Keratinocyte (primary cell): ENCODE results near the gene RASGEF1C.

Experiments used
- CTCF ChIP-seq, 3 experiments: IDR thresholded peaks in 1 of 3; conservative IDR thresholded peaks in 1 of 3; optimal IDR thresholded peaks in 1 of 3; 2 replicates in 2 of 3; 3 replicates in 1 of 3; pipeline versions ENCODE3 to v1.5.1; 2011; ENCODE audit warnings: low read length in 3 of 3, mild to moderate bottlenecking in 3 of 3, moderate library complexity in 2 of 3, control low read depth in 1 of 3, inconsistent platforms in 1 of 3; ENCODE audit not compliant: insufficient read depth in 2 of 3; ENCODE audit errors: extremely low read depth in 1 of 3
- EZH2 ChIP-seq: IDR thresholded peaks from one replicate; pipeline ENCODE4 v1.6.1; 2012; ENCODE audit warnings: inconsistent platforms, mild to moderate bottlenecking, low read length, moderate library complexity

GRCh38 chr5:180206993-180207392, 2.0 kb downstream of the RASGEF1C start:
- no peak for TF ChIP-seq EZH2
- no peak for TF ChIP-seq CTCF (optimal IDR thresholded peaks at IDR 0.05 in 1 of 3, IDR thresholded peaks at IDR 0.05 in 1 of 3, conservative IDR thresholded peaks at IDR 0.05 in 1 of 3; ENCODE audit: extremely low read depth in 1 of 3, insufficient read depth in 2 of 3, low read length in 3 of 3)
